Activated naive CD8-positive, alpha-beta T cell treated with anti-CD3 and anti-CD28 coated beads for 36 hours (primary cell): ENCODE results near the gene LRRC47. TPM values are rescaled to one million over a fixed set of nuclear protein-coding genes. Genes with fewer than 3 reads are reported as not detected.

ENCODE experiments used
- DNase-seq: peaks from one replicate; pipeline ENCODE4 v3.0.0; 2021
- H3K27ac Mint-ChIP-seq: one replicate; pipeline ENCODE4 v1.8.0; 2022; ENCODE audit warnings: mild to moderate bottlenecking, moderate library complexity, mixed read lengths
- H3K27me3 Mint-ChIP-seq: one replicate; pipeline ENCODE4 v1.8.0; 2022; ENCODE audit warnings: mild to moderate bottlenecking, mixed read lengths
- H3K36me3 Mint-ChIP-seq: one replicate; pipeline ENCODE4 v1.8.0; 2021; ENCODE audit warnings: mild to moderate bottlenecking, mixed read lengths
- H3K4me1 Mint-ChIP-seq: one replicate; pipeline ENCODE4 v1.8.0; 2021; ENCODE audit warnings: mixed read lengths
- H3K4me3 Mint-ChIP-seq: one replicate; pipeline ENCODE4 v1.8.0; 2022; ENCODE audit warnings: mild to moderate bottlenecking, moderate library complexity, mixed read lengths
- H3K9me3 Mint-ChIP-seq: one replicate; pipeline ENCODE4 v1.8.0; 2022; ENCODE audit warnings: mixed read lengths
- total RNA-seq, 2 experiments: library from RNA; stranded (reverse); gene quantifications; one replicate each; pipeline ENCODE4 v1.2.3, GENCODE V29; 2021

LRRC47 gene
- total RNA-seq, 2 experiments from 2014 or later = 47.5 to 57.5 TPM

GRCh38 chr1:3743826-3744225, 52.5 kb downstream of the LRRC47 start:
- H3K27me3 Mint-ChIP-seq = no peaks in the 10 kb centered on the region
- H3K4me3 Mint-ChIP-seq = no peak overlapping the region
- H3K4me1 Mint-ChIP-seq = peaks cover 24% of the 10 kb centered on the region
- no peak for DNase-seq
- H3K36me3 Mint-ChIP-seq = peaks cover 5% of the 10 kb centered on the region
- no peaks in the 10 kb centered on the region for H3K9me3 Mint-ChIP-seq
- no peak overlapping the region for H3K27ac Mint-ChIP-seq

- DNase-seq = no peak
- H3K27ac Mint-ChIP-seq = no peak overlapping the region
- H3K27me3 Mint-ChIP-seq = no peaks in the 10 kb centered on the region
- H3K4me1 Mint-ChIP-seq = peaks cover 24% of the 10 kb centered on the region
- H3K36me3 Mint-ChIP-seq = peaks cover 5% of the 10 kb centered on the region
- H3K9me3 Mint-ChIP-seq = no peaks in the 10 kb centered on the region
- H3K4me3 Mint-ChIP-seq = no peak overlapping the region
Observed at GRCh38 chr1:3743421-3743820, 52.9 kb downstream of the LRRC47 start.

DNA sequence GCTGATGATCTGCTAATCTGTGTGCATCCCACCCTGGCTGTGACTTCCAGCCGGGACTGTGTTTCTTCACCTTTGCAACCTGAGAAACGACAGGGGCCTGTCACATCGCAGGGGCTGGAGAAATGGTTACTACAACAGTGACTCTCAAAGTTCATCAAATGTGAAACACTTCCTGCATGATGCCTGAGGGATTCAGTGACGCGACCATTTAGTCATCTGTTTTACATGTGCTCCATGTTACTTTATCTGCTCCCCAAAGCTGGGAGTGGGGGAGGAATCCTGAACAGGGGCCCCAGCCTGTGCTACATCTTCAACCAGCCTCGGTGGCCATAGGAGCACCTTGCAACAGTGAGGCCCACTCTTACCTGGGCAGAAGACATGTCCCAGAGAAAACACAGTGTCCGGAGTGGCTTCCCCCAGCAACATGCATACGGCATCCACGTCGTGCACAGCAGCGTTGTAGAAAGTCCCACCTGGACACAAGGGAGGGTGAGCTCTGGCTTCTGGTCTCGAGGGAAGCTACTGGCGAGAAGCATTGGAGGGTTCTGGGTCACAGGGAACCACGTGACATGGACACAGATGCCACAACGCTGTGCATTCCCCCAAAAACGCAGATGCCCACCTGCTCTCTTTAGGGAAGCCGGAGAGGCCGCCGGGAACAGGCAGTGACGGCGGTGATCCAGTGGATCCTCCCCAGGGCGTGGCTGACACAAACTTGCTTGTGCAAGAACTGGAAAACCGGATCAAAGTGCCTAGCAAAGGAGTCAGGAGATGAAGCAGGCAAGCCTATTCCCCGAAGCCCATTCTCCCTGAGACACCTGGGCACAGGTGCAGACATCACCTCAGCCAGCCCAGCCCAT, 53.6 kb downstream of the LRRC47 start:
- peaks cover 6% of the 10 kb centered on the region for H3K36me3 Mint-ChIP-seq
- no peaks in the 10 kb centered on the region for H3K27me3 Mint-ChIP-seq
- H3K27ac Mint-ChIP-seq = no peak overlapping the region
- no peak overlapping the region for H3K4me3 Mint-ChIP-seq
- H3K4me1 Mint-ChIP-seq = peaks cover 20% of the 10 kb centered on the region
- H3K9me3 Mint-ChIP-seq = no peaks in the 10 kb centered on the region
- DNase-seq = no peak

DNA sequence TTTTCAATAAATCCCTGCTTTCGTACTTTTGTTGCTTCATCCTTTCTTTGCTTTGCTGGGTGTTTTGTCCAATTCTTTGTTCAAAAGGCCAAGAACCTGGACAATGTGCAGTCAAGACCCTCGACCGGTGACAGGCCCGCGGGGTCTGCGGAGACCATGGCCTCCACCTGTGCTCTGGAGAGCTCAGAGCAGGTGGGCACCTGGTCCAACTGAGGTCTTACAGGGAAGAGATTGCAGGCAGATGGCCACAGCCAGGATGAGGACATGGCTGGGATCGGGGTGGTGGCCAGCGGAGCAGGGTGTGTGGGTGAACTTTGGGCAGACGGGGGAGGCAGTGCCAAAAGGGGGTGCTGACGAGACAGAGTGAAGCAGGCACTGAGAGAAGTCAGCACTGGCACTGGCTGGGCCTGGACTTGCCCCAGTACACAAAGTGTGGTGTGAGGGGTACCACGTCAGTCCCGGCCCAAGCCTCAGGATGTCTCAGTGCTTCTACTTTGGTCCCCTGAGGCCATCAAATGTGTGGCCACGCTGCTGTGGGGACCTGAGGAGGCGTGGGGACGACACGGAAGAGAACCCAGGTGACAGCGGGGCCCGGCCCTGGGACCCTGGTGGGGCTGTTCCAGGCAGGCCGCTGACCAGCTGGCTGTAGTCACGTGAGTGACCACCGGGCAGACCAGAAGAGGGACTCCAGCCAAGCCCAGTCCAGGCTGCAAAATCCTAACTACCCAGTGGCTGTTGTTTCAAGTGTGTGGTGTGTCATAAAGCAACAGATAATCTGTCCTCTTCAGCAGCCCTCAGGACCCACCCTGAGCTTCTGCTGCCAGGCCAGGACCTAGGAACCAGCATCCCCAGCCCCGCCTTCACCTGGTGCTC, 54.5 kb downstream of the LRRC47 start:
- peaks cover 19% of the 10 kb centered on the region for H3K4me1 Mint-ChIP-seq
- H3K36me3 Mint-ChIP-seq = peaks cover 6% of the 10 kb centered on the region
- H3K27me3 Mint-ChIP-seq = no peaks in the 10 kb centered on the region
- H3K9me3 Mint-ChIP-seq = no peaks in the 10 kb centered on the region
- H3K4me3 Mint-ChIP-seq = no peak overlapping the region
- H3K27ac Mint-ChIP-seq = no peak overlapping the region
- DNase-seq = no peak

DNA sequence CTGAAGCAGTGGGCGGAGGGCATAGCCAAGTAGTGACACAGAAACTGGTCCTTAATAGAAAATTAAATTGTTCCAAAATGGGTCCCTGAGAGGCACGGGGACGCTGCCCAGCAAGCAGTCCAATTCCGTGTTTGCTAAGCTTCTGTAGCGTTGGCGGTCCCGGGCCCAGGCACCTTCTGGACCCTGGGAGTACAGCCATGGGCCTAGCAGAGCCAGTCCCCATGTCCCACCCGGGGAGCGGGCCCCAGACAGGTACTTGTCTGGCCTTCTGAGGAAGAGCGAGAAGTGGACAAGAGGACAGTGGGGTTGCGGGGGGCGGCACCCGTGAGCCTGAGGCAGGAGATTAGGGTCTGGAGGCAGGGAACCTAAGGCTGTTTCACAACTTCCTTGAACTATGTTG, 55.5 kb downstream of the LRRC47 start:
- no peak for DNase-seq
- Mint-ChIP-seq H3K27me3 (no peaks in the 10 kb centered on the region), H3K36me3 (peaks cover 6% of the 10 kb centered on the region), H3K4me3 (no peak overlapping the region), H3K9me3 (no peaks in the 10 kb centered on the region), H3K27ac (no peak overlapping the region), H3K4me1 (peaks cover 12% of the 10 kb centered on the region)

GRCh38 chr1:3740042-3740441, 56.3 kb downstream of the LRRC47 start:
- H3K27ac Mint-ChIP-seq = no peak overlapping the region
- no peak for DNase-seq
- H3K4me1 Mint-ChIP-seq = peaks cover 6% of the 10 kb centered on the region
- peaks cover 3% of the 10 kb centered on the region for H3K36me3 Mint-ChIP-seq
- no peaks in the 10 kb centered on the region for H3K27me3 Mint-ChIP-seq
- no peaks in the 10 kb centered on the region for H3K9me3 Mint-ChIP-seq
- no peak overlapping the region for H3K4me3 Mint-ChIP-seq

GRCh38 chr1:3738943-3739342, 57.4 kb downstream of the LRRC47 start:
- Mint-ChIP-seq H3K4me3 (no peak overlapping the region), H3K27ac (no peak overlapping the region), H3K36me3 (peaks cover 1% of the 10 kb centered on the region), H3K9me3 (no peaks in the 10 kb centered on the region), H3K27me3 (no peaks in the 10 kb centered on the region), H3K4me1 (peaks cover 3% of the 10 kb centered on the region)
- DNase-seq = no peak

GRCh38 chr1:3736708-3737107, 59.6 kb downstream of the LRRC47 start:
- H3K27me3 Mint-ChIP-seq = no peaks in the 10 kb centered on the region
- H3K9me3 Mint-ChIP-seq = no peaks in the 10 kb centered on the region
- peaks cover 1% of the 10 kb centered on the region for H3K36me3 Mint-ChIP-seq
- H3K27ac Mint-ChIP-seq = no peak overlapping the region
- H3K4me1 Mint-ChIP-seq = no peaks in the 10 kb centered on the region
- H3K4me3 Mint-ChIP-seq = no peak overlapping the region
- DNase-seq = no peak

DNA sequence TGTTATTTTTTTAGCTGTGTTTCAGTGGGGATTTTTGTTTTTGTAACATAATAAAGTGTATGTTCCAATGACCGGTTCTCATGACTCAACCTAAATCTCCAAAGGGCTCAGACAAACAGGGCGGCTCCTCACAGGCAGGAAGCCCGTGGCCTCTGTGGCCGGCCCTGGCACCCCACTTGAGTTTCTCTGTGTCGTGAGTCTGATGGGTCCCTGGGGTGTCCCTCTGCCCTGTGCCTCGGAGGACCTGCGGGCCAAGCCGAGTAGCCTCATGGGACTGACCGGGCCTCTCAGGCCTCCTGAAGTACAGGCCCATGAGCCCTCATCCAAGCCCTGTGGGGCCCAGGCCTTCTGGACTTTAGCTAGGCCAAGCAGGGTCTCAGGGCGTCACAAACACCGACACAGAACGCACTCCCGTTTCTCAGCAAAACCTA, 60.2 kb downstream of the LRRC47 start:
- Mint-ChIP-seq H3K4me3 (no peak overlapping the region), H3K9me3 (no peaks in the 10 kb centered on the region), H3K27ac (no peak overlapping the region), H3K36me3 (peaks cover 1% of the 10 kb centered on the region), H3K27me3 (no peaks in the 10 kb centered on the region), H3K4me1 (no peaks in the 10 kb centered on the region)
- DNase-seq = no peak

DNA sequence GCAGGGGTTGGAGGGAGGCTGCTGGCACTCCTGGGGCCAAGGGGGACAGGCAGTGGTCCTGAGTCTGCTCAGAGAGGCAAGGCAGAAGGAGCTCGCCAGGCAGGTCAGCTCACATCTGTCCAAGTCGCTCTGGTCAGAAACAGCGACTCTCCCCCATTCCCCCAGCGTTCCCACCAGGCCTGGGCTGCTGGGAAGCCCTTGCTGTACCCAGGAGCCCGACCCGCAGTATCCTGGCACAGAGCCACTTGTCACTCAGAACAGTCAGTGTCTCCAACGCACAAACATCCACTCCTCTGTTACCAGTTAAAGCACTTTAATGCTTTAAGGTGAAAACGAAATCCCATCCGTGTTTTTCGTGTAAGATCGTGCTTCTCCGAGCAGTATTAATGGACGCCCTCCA, 60.6 kb downstream of the LRRC47 start:
- Mint-ChIP-seq H3K36me3 (peaks cover 1% of the 10 kb centered on the region), H3K4me3 (no peak overlapping the region), H3K27ac (no peak overlapping the region), H3K4me1 (no peaks in the 10 kb centered on the region), H3K9me3 (no peaks in the 10 kb centered on the region), H3K27me3 (no peaks in the 10 kb centered on the region)
- DNase-seq = no peak

DNA sequence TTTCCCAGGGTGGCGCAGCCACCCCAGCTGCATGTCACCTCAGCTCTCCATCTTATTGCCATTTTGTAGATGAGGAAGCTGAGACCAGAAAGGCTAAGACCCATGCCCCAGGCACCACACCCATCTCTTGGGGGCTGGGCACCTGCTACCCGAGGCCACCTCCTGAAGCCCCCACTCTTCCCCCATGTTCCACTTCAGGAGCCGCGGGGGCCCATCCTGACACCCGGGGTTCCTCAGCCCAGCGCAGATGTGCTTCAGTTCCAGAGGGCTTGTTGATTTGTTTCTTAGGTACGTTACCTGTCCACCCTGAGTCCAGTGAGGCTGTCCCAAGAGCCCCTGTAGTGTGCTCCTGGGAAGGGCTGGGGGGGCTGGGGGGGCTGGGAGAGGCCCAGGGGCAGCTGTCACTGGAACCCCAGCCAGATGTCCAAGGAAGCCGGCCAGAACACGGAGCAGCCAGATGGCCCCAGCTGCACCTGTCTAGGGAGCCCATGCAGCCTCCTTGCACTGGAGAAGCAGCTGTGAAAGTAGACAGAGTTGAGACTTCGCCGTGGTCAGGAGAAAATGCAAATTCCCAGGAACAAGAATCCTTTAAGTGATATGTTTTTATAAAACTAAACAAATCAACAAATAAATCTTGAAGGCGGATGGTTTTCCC, 61.1 kb downstream of the LRRC47 start:
- H3K27ac Mint-ChIP-seq = no peak overlapping the region
- H3K4me3 Mint-ChIP-seq = no peak overlapping the region

DNA sequence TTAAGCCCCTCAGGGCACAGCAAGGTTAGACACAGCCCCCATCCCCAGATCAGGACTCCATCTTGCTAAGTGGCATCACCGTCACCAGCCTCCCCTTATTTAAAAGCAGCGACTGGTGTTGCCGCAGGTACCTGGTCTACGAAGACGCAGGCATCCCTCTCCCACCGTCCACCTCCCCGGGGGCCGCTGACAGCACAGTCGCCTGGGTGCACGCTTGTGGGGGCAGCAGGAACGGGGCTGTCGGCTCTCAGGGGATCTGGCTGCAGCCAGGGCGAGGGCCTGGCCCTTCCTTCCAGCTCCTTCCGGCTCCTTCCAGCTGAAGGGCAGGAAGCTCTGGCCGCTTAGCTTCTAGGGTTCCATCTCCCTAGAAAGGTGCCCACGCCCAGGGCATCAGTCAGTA, 61.7 kb downstream of the LRRC47 start:
- Mint-ChIP-seq H3K36me3 (peaks cover 1% of the 10 kb centered on the region), H3K27ac (no peak overlapping the region), H3K27me3 (no peaks in the 10 kb centered on the region), H3K4me1 (no peaks in the 10 kb centered on the region), H3K4me3 (no peak overlapping the region), H3K9me3 (no peaks in the 10 kb centered on the region)
- DNase-seq = no peak

More for the DNA sequence above, 61.1 kb downstream of the LRRC47 start:
- Mint-ChIP-seq H3K9me3 (no peaks in the 10 kb centered on the region), H3K4me1 (no peaks in the 10 kb centered on the region), H3K27me3 (no peaks in the 10 kb centered on the region), H3K36me3 (peaks cover 1% of the 10 kb centered on the region)
- no peak for DNase-seq

GRCh38 chr1:3733883-3734589, 62.3 kb downstream of the LRRC47 start:
- no peaks in the 10 kb centered on the region for H3K4me1 Mint-ChIP-seq
- no peaks in the 10 kb centered on the region for H3K27me3 Mint-ChIP-seq
- H3K4me3 Mint-ChIP-seq = no peak overlapping the region
- no peak for DNase-seq
- no peak overlapping the region for H3K27ac Mint-ChIP-seq
- H3K36me3 Mint-ChIP-seq = peaks cover 1% of the 10 kb centered on the region
- no peaks in the 10 kb centered on the region for H3K9me3 Mint-ChIP-seq

- no peak for DNase-seq
- no peak overlapping the region for H3K4me3 Mint-ChIP-seq
- no peaks in the 10 kb centered on the region for H3K27me3 Mint-ChIP-seq
- H3K27ac Mint-ChIP-seq = no peak overlapping the region
- H3K4me1 Mint-ChIP-seq = no peaks in the 10 kb centered on the region
- peaks cover 1% of the 10 kb centered on the region for H3K36me3 Mint-ChIP-seq
- H3K9me3 Mint-ChIP-seq = no peaks in the 10 kb centered on the region
Observed at GRCh38 chr1:3733094-3733882, 63.0 kb downstream of the LRRC47 start.
